Activated CD8-positive, alpha-beta memory T cell treated with anti-CD3 and anti-CD28 coated beads, Interleukin-2, amount 50 U/mL, for 48 hours (primary cell): Measurements from ENCODE around the gene ADGRG1.

Source experiments
- DNase-seq: peaks from one replicate; pipeline ENCODE4 v3.0.0-alpha.2; 2020

ADGRG1 gene

DNA sequence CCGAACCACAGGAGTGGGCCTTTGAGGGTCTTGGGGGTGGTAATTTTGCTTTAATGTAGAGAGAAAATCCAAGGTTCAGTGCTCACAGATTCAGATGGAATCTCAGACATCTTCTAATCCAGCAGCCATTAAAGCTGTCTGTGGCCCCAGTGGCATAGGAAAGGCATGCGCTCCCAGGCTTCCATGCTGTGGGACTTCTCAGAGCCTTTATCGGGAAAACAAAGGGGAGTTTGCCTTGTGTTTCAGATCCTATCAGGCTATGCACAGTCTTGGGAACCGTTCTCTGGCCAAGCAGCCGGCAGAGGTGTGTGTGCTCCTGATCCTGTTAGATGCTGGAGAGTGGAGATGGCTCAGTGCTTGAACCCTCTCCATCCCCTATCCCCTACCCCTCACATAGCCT lies 7.8 kb downstream of the ADGRG1 start:
- DNase-seq, result no peak

DNA sequence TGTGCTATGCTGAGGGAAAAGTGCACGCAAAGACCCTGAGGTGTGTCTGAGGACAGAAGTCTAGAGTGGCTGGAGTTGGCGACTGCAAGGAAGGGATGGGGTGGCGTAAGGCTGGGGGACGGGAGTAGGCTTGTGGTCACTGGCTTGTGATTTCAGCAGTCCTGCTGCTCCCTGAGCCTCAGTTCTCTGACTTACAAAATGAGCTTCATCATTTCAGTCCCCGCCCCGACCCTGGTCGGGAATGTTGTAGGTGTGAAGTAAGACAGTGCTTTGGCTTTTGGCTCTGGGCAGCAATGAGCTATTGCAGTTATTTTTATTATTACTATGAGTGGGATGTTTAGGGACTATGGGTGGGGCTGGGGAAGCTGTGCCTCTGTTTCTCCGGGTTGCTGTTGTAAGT lies 8.6 kb downstream of the ADGRG1 start:
- no peak for DNase-seq

DNA sequence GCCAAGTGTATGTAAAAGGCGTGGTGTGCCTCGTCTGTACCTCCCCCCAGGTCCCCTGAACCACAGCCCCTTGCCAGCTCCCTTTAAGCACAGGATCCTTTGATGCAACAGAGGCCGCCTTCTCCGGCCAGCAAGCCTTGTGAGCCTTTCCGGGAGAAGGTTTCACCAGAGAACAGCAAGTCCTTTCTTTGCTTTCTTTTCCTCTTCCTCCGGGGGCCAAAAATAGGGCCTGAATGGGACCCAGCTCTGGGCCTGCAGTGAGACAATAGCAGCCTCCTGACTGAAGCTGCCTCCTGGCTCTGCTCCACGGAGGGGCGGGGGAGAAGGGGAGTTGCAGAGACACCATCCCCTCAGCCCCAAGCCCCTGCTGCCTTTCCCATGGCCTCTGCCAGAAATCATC lies 9.0 kb downstream of the ADGRG1 start:
- DNase-seq, result no peak

DNA sequence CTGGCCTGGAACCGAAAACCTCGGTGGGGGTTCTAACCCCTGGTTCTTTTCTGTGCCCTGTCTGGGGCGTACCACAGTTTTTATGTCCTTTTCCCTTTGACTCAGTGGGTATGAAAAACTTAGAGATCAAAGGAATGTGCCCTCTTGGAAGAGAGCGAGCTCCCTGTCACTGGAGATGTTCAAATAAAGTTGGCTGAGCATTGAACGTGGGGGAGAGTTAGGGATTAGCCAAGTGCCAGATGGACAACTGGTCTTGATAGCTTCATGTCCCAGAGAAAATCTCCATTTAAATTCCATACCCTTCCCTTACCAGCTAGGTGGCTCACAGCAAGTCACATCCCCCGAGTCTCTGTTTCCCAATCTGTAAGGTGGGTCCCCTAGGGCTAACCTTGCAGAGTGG lies 9.5 kb downstream of the ADGRG1 start:
- DNase-seq, result no peak

DNA sequence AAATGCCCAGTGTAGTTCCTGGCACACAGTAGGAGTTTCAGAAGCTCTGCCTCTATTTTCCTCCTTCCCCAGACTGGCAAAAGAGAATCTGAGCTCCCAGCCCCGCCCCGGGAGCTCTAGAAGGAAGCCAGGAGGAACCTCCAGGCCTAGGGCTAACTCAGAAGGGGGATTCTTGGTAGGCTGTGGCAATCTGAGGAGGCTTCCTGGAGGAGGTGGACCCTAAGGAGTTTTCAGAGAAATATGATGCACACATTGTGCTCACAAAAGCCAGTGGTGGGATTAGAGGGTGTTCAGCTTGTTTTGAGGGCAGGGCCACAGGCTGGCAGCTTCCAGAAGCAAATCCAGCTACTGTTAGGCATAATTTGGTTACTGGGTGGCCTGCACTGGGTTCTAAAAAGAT lies 10.0 kb downstream of the ADGRG1 start:
- no peak for DNase-seq

DNA sequence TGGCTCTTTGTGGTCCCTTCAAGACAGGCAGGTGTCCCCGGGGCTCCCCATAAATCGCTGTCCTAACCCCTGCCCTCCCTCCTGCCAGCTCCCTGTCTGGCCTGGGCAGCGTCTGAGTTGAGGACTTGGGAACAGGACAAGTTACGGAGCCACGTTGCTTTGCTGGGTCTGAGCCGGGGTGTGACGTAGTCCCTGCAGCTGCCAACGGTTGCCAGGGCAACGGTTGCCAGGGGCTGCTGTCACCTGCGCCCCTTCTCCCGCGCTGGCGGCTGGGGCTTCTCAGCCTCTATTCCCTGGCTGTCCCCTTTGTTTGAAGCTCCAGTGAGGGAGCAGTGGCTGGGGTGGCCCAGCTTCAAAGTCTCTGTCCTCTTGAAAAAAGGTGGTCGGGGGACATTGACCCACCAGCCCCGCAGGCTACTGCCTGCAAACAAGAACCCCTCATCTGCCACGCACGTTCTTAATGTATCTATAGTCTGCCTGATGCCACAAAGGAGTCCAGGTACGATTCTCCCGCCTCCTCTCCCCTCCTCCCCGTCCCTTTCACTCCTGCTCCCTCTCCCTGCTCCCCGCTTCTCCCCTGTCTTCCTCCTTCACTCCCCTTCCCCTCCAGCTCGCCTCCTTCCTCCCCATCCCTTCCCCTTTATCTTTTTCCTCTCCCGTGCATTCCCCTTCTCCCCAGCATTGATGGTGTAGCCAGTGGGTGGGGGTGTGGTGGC lies 10.9 kb downstream of the ADGRG1 start:
- no peak for DNase-seq

DNA sequence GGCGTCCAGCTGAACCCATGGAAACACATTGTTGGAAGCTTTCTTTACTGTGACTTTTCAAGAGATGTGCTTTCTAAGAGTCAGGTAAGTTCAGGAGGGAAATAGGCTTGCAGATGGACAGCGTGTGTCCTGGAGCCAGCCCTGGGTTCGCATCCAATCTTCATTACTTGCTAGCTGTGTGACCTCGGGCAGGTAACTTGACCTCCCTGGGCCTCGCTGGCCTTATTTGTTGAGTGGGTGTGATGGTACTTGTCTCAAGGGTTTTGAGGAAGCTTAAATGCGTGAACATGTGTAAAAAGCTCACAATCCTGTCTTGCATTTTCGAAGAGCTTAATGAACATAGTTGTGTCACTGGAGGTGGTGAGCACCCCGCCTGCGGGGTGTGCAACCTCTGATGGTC lies 11.8 kb downstream of the ADGRG1 start:
- DNase-seq, result no peak

DNA sequence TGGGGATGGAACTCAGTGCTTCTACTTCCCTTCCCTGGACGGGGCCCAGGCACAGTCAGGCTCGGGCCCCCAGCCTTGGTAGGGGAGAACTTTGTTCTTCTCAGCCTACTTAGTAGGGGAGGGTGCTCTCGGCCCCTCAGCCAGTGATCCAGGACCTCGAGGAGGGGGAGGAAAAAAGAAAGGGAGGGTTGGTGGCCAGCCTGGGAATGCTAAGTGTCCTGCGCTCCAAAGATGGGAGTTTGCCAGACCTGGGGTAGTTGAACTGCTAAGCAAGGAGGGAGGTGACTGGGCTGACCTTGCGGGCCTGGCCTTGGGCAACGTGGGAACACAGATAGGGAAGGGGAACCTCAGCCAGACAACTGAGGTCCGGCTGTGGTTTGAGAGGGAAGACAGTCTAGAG lies 12.2 kb downstream of the ADGRG1 start:
- no peak for DNase-seq

DNA sequence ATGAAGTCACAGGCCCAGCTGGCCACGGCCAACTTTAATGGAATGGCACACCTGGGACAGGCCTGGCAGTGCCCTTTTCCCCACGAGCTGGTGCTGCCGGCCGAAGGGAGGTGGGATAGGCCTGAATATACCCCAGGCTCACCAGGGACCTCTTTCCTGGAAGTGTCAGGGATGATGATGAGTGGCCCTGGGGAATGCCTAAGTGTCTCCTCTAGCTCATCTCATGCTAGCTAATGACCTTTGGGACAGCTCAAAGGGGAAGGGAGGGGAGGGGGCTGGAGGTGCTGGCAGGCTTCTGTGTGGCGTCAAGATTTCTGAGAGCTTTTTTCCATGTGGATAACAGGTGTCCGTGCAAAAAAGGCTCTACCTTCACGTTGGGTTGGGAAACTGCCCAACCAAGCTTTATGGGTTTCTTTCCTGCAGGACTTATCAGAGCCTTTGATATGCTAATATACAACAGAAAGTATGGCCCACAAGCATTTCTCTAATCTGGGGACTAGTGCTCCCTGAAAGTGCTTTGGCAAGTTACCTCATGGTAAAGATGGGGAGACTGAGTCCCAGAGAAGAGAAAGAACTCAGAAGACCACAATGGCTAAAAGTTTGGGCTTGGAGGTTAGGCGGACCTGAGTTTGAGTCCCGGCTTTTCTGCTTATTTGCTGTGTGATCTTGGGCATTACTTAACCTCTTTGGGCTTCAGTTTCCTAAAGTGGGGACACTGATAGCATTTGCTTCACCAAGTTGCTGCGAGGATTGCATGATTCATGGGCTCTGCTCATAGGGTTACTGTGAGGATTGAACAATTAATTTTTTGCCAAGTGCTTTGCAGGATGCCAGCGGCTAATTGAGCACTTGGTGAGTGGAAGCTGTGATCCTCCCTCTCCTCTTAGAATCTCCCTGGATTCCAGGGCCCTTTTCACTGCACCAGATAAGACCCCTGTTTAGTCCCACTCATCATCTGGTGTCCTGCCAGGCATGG lies 14.0 kb downstream of the ADGRG1 start:
- no peak for DNase-seq

DNA sequence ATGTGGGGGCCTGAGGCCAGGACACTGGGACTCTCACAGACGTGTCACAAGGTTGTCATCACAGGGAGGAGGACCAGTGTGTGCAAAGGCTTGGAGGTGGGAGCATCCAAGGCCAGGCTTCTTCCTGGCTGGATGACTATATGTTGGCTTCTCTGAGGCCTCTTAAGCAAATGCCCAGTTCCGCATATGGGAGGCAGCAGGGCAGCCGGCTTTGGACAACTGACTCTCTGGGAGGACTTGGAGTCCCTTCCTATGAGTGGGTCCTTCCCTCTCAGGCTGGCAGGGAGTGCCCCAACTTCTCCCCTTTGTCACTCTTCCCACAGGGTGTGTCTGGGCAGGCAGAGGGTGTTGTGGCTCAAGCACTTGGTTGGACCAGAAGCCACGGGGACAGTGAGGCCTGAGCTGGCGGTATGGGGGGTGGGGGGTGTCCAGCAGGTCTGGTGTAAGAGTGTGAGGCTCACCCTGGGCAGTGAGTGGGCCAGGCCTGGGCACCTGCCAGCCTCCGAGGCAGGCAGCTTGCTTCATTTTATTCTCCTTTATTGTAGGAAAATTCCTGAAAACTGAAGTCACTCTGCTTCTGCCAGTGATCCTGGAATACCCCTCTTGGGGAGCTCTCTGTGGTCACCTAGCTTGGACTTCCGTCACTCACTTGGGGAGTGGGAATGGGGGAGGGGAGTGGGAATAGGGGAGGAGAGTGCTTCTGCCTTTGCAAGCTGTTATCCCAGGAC lies 14.9 kb downstream of the ADGRG1 start:
- no peak for DNase-seq

DNA sequence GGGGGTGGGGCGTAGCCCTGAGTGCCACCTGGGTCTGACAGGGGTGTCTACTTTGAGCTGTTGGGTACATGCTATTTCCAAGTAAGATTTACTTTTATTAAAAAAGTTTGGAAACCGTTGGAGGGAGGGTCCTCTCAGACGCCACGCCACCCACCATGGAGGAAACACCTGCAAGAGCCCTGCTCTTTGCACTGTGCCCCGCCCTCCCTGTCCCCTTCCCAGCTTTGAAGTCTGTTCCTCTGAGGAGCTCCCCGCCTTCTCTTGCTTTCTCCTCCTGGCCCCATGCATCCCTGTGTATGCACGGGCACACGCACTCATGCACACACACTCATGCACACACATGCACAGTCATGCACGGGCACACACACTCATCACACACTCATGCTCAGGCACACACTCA lies 15.5 kb downstream of the ADGRG1 start:
- DNase-seq, result no peak

DNA sequence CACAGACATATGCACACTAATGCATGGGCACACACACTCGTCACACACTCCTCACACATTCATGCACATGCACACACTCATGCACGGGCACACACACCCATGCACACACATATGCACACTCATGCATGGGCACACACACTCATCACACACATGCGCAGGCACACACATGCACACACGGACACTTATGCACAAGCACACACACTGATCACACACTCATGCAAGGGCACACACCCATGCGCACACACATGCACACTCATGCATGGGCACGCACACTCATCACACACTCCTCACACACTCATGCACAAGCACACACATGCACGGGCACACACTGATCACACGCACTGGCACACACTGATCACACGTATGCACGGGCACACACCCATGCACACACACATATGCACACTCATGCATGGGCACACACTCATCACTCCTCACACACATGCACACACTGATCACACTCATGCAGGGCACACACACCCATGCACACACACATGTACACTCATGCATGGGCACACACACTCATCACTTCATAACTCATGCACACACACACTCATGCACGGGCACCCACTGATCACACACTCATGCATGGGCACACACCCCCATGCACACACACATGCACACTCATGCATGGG lies 16.1 kb downstream of the ADGRG1 start:
- DNase-seq, result no peak

DNA sequence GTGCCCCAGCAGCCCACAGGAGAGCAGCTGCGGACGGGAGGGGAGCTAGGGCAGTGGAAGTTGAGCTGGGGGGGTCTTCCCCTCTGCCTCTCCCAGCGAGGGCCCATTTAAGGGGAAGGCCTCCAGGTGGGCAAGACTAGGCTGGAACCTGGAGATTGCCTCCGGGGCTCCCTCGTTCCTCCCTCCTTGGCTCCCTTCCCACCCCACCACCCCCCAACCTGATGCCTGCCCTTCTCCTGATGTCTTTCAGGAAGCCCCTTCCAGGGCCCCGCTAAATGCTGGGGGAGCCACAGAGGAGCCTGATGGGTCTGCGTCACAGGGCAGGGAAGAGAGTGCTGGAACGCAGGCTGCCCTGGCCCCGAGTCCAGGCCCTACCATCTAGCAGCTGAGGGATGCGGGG lies 16.7 kb downstream of the ADGRG1 start:
- DNase-seq, result no peak

DNA sequence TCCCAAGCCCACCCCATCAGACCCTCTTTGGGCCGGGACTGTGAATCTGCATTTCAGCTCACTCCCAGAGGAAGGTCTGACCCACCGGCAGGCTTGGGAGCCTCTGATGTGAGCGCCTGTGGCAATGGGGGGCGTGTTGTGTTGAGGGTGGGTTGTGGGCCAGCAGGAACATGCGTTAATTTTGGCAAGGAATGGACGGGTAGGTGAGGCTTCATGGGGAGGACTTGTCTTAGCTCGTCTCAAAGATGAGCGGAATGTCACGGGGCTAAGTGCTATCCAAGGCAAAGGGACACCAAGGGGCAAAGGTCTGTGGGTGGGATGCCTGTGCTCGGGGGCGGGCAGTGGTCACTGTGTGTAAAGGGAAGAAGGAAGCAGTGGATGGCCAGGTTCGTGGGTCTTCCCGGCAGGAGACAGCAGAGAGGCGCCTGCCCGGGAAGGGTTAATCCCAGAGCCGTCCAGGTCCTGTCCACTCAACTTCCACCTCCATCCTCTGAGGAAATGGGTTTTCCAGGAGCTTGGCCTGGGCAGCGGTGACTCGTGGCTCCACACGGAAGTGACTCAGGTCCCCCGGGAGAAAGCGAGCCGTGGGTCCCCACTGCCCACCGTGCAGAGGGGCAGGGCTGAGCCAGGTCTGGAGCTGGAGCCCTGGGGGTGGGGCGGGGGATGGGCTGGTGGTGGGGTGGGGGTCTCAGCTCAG lies 17.4 kb downstream of the ADGRG1 start:
- DNase-seq, result no peak

DNA sequence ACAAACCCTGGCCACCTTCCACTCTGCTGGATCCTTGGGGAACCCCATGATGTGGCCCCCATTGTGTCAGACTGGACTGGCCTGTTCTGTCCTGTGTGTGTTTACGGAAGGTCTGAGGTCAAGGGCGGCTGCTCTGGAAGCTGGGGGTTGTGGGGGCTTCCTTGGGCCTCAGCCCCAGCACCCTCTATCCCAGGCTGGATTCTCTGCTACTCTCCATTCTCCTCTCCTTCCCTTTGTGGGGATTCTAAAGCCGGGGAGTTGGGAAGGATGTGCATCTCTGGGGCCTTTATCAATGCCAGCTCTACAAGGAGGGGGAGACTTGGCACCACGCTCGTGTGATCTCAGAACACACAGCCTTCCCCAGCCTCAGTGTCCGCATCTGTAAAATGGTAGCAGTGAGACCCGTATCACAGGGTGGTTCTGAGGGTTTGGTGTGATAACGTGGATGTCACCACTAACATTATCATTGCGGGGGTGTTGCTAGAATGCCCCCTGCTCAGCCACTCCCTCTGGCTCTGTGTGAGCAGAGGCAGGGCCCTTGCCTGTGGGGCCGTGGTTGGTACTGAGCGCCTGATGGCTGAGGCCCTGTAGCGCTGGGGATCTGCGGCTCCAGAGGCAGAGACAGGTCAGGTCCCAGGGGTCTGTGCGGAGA lies 18.1 kb downstream of the ADGRG1 start:
- DNase-seq, result no peak

DNA sequence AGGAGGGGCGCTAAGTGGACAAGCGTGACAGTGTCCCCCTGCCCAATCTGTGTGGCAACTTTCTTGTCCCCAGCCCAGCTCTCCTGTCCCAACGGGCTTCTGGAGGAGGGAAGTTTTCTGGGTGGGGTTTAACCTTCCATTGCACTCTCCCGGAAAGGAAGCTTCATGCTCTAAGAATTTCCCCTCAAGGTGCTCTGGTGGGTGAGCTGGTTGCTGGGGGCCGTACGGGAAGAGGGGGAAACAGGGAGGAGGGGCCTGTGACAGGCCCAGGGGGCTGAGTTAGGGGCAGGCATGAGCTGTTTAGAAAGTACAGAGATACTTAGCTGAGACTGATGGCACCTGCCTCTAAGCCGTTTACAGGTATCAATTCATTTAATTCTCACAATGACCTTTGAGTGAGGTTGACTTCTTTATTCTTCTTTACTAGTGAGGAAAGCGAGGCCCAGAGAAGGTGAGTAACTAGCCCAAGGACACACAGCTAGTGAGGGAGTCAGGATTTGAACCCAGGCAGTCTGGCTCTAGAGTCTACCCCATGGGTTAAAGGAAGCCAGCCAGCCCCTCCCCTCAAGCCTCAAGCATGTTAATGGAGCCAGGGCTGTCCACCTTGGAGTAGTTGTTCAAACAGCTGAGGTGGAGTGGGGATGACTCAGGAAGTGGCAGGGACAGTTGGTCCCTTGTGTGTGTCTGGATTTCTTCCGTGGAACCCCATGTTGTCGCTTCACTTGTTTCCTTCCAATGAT lies 18.9 kb downstream of the ADGRG1 start:
- no peak for DNase-seq

DNA sequence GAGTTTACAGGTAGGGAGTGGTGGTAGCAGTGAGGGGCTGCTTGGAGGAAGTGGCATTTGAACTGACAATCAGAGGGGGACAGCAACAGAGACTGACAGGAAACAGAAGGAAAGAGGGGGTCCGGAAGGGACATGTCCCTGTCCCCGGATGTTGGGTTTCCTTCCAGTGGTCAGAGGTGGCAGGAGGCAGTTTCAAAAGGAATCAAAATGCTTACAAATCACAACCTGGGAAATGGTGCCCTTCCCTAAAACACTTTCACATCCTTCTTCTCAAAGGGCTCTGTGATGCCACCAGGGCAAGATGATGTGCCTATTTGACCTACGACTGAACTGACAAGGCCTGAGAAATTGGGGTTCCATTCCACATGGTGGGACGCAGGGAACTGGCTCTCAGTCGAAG lies 19.7 kb downstream of the ADGRG1 start:
- no peak for DNase-seq

DNA sequence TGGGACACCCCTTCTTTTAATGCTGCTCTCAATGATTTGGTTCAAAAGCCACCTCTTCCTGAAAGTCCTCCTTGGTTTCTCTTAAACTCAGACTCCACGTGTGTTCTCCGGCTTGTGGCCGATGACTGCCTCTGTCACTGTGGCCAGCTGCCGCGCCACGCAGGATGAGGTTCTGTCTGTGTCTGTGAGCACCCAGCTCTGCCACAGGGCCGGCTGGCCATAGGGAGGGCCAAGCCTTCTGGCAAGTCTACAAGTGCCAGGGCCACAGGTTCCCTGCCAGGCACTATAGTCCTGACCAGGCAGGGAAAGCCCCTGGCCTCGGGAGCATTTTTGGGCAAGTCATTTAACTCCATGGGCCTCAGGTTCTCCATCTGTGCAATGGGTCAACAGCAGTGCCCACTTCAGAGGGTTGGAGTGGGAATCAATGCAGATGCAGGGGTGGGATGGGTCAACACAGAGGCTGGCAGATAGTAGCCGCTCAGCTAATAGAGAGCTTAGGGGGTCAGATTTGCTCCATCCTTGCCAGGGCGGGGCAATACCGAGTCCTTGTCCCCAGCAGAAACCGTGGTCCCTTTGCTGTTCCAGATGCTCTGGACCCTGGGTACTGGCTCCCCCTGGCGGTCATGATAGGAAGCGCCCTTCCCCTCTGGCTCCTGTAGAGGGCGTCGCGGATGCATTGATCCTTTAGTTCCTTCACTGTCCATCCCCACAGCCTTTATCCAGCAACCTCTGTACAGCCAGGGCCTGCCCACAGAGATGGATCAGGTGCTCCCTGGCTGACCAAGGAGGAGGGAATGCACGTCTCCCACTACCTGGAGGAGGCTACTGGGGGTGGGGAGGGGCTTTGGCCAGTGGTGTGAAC lies 20.4 kb downstream of the ADGRG1 start:
- peak; percentile 98 for DNase-seq

DNA sequence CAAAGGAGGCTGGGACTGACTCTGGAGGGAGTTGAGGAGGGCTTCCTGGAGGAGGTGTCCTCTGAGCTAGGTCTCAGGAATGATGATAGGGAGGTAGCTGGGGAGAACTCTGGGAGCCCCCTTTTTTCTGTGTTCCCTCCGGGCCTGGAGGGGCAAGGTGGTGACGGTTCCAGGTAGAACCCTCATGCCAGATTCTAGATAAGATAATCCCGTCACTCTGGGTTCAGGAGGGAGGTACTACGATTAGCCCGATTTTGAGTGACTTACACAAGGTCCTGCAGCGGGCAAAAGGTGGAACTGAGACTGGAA lies 21.0 kb downstream of the ADGRG1 start:
- DNase-seq, result no peak

DNA sequence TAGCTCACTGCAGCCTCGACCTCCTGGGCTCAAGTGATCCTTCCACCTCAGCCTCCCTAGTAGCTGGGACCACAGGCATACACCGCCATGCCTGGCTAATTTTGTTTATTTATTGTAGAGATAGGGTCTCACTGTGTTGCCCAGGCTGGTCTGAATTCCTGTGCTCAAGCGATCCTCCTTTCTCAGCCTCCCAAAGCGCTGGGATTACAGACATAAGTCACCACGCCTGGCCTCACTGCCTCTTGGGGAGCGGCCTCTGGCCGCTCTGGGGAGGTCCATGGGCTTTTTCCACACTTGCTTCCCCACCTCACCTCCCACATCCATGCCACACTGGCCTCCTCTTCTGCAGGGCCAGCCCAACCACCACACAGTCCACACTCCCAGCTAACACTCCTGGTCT lies 21.4 kb downstream of the ADGRG1 start:
- no peak for DNase-seq
